Endothelial cell of umbilical vein (primary cell): ENCODE results near the gene ZNF160.

ENCODE experiments used
- CTCF ChIP-seq, 2 donors: IDR thresholded peaks; 1 replicate in 1 of 2; 2 replicates in 1 of 2; pipeline ENCODE4 v1.5.1; 2011; ENCODE audit warnings: low read length in 2 of 2, mild to moderate bottlenecking in 2 of 2, moderate library complexity in 2 of 2, control low read depth in 1 of 2, inconsistent platforms in 1 of 2, low read depth in 1 of 2; ENCODE audit not compliant: insufficient read depth in 1 of 2; ENCODE audit errors: extremely low read depth in 1 of 2
- EZH2 ChIP-seq: IDR thresholded peaks from 2 replicates; pipeline ENCODE4 v1.6.1; 2012; ENCODE audit warnings: borderline replicate concordance, low read depth, mild to moderate bottlenecking, moderate library complexity, low read length, inconsistent platforms; ENCODE audit not compliant: severe bottlenecking
- POLR2A ChIP-seq: IDR thresholded peaks from 2 replicates; pipeline ENCODE4 v1.6.1; 2012; ENCODE audit warnings: low read depth, mild to moderate bottlenecking, control low read depth, low read length

GRCh38 chr19:53131085-53131590 lies 27.9 kb upstream of the ZNF160 start:
- TF ChIP-seq EZH2, result no peak
- no peak for TF ChIP-seq CTCF (IDR thresholded peaks at IDR 0.05; ENCODE audit: extremely low read depth in 1 of 2, insufficient read depth in 1 of 2, low read depth in 1 of 2, low read length in 2 of 2)
- TF ChIP-seq POLR2A, result no peak
